MM.1S (cell line): ENCODE results near the gene FSHB.

Source experiments
- DNase-seq: peaks from one replicate; pipeline ENCODE4 v3.0.0-alpha.2; 2015
- H2AFZ ChIP-seq: fragments of 300-600 bp; sonication (generic); 2 replicates; pipeline ENCODE4 v1.6.0; 2016; ENCODE audit warnings: antibody characterized with exemption, low read length
- H3F3A ChIP-seq: fragments of 300-600 bp; sonication (generic); 2 replicates; pipeline ENCODE4 v1.6.1; 2016; ENCODE audit warnings: mild to moderate bottlenecking, antibody characterized with exemption, low read length, moderate library complexity, mixed read lengths; ENCODE audit not compliant: insufficient read depth
- H3K27ac ChIP-seq: fragments of 300-600 bp; sonication (generic); 2 replicates; pipeline ENCODE4 v1.5.1; 2016; ENCODE audit warnings: mild to moderate bottlenecking, low read length
- H3K27me3 ChIP-seq: fragments of 300-600 bp; sonication (generic); replicated peaks from 2 replicates; pipeline ENCODE4 v1.6.0; 2016; ENCODE audit warnings: low read length; ENCODE audit not compliant: insufficient read depth
- H3K36me3 ChIP-seq: fragments of 300-600 bp; sonication (generic); replicated peaks from 2 replicates; pipeline ENCODE4 v1.6.1; 2016; ENCODE audit warnings: mild to moderate bottlenecking, low read length, mixed read lengths; ENCODE audit not compliant: insufficient read depth
- H3K4me1 ChIP-seq: fragments of 300-600 bp; sonication (generic); 2 replicates; pipeline ENCODE4 v1.6.1; 2016; ENCODE audit warnings: low read length, mixed read lengths
- H3K4me2 ChIP-seq: fragments of 300-600 bp; sonication (generic); 2 replicates; pipeline ENCODE4 v1.6.0; 2016; ENCODE audit warnings: low read depth, low read length
- H3K4me3 ChIP-seq: fragments of 300-600 bp; sonication (generic); 2 replicates; pipeline ENCODE4 v1.5.1; 2016; ENCODE audit warnings: low read length, mixed read lengths
- H3K79me2 ChIP-seq: fragments of 300-600 bp; sonication (generic); 2 replicates; pipeline ENCODE4 v1.6.1; 2016; ENCODE audit warnings: mixed run types, low read length, mixed read lengths
- H3K9ac ChIP-seq: fragments of 300-600 bp; sonication (generic); 2 replicates; pipeline ENCODE4 v1.6.1; 2016; ENCODE audit warnings: low read length, mixed read lengths
- H3K9me2 ChIP-seq: fragments of 300-600 bp; sonication (generic); replicated peaks from 2 replicates; pipeline ENCODE4 v1.6.1; 2016; ENCODE audit warnings: mild to moderate bottlenecking, low read length, mixed read lengths; ENCODE audit not compliant: insufficient read depth
- H3K9me3 ChIP-seq: fragments of 300-600 bp; sonication (generic); replicated peaks from 2 replicates; pipeline ENCODE4 v1.6.1; 2016; ENCODE audit warnings: mild to moderate bottlenecking, low read length, mixed read lengths; ENCODE audit not compliant: insufficient read depth
- H4K20me1 ChIP-seq: fragments of 300-600 bp; sonication (generic); 2 replicates; pipeline ENCODE4 v1.6.1; 2016; ENCODE audit warnings: mild to moderate bottlenecking, low read length, moderate library complexity, mixed read lengths; ENCODE audit not compliant: insufficient read depth
- CTCF ChIP-seq: fragments of 300-600 bp; sonication (generic); IDR thresholded peaks from 2 replicates; pipeline ENCODE4 v1.5.1; 2016; ENCODE audit warnings: antibody characterized with exemption, low read length, mixed read lengths
- EZH2 ChIP-seq: fragments of 300-600 bp; sonication (generic); optimal IDR thresholded peaks from 2 replicates; pipeline ENCODE3; 2017; ENCODE audit warnings: low read depth, mild to moderate bottlenecking, antibody characterized with exemption, low read length, mixed read lengths
- EZH2phosphoT487 ChIP-seq: fragments of 300-600 bp; sonication (generic); IDR thresholded peaks from 2 replicates; pipeline ENCODE4 v1.6.1; 2018; ENCODE audit warnings: antibody characterized with exemption, low read length

The FSHB gene

GRCh38 chr11:30218278-30218677, 12.5 kb upstream of the FSHB start:
- Histone ChIP-seq H3K27me3 (no peaks in the 10 kb centered on the region), H3K9me2 (no peaks in the 10 kb centered on the region), H3K79me2 (no peaks in the 10 kb centered on the region), H3K4me3 (no peak overlapping the region), H3K9me3 (no peaks in the 10 kb centered on the region), H3K4me1 (no peaks in the 10 kb centered on the region), H4K20me1 (no peaks in the 10 kb centered on the region), H3K27ac (no peak overlapping the region), H3K9ac (no peak overlapping the region), H3F3A (no peaks in the 10 kb centered on the region), H2AFZ (no peak overlapping the region), H3K4me2 (no peak overlapping the region), H3K36me3 (no peaks in the 10 kb centered on the region)
- DNase-seq: no peak
- TF ChIP-seq CTCF: no peak
- no peak for TF ChIP-seq EZH2
- TF ChIP-seq EZH2phosphoT487: no peak

- no peaks in the 10 kb centered on the region for H3K9me3 ChIP-seq
- H3F3A ChIP-seq: no peaks in the 10 kb centered on the region
- H3K79me2 ChIP-seq: no peaks in the 10 kb centered on the region
- no peak overlapping the region for H3K4me2 ChIP-seq
- no peak for DNase-seq
- H3K4me1 ChIP-seq: no peaks in the 10 kb centered on the region
- H3K4me3 ChIP-seq: no peak overlapping the region
- no peak overlapping the region for H3K27ac ChIP-seq
- H3K9ac ChIP-seq: no peak overlapping the region
- H3K9me2 ChIP-seq: no peaks in the 10 kb centered on the region
- no peaks in the 10 kb centered on the region for H3K27me3 ChIP-seq
- no peak overlapping the region for H2AFZ ChIP-seq
- H4K20me1 ChIP-seq: no peaks in the 10 kb centered on the region
- TF ChIP-seq CTCF: no peak
- no peak for TF ChIP-seq EZH2phosphoT487
- no peak for TF ChIP-seq EZH2
- no peaks in the 10 kb centered on the region for H3K36me3 ChIP-seq
Measured at GRCh38 chr11:30225642-30226041, 5.2 kb upstream of the FSHB start.

GRCh38 chr11:30228323-30228884, 2.4 kb upstream of the FSHB start:
- H4K20me1 ChIP-seq: no peaks in the 10 kb centered on the region
- no peaks in the 10 kb centered on the region for H3F3A ChIP-seq
- DNase-seq: no peak
- no peaks in the 10 kb centered on the region for H3K79me2 ChIP-seq
- H3K4me3 ChIP-seq: no peak overlapping the region
- H3K4me1 ChIP-seq: no peaks in the 10 kb centered on the region
- no peak overlapping the region for H2AFZ ChIP-seq
- H3K36me3 ChIP-seq: no peaks in the 10 kb centered on the region
- H3K4me2 ChIP-seq: no peak overlapping the region
- H3K9ac ChIP-seq: no peak overlapping the region
- H3K27ac ChIP-seq: no peak overlapping the region
- no peak for TF ChIP-seq CTCF
- TF ChIP-seq EZH2: no peak
- no peak for TF ChIP-seq EZH2phosphoT487
- no peaks in the 10 kb centered on the region for H3K9me2 ChIP-seq
- H3K9me3 ChIP-seq: no peaks in the 10 kb centered on the region
- no peaks in the 10 kb centered on the region for H3K27me3 ChIP-seq
